ENCODE measurements around the gene DOCK6.

Gene DOCK6

DNA sequence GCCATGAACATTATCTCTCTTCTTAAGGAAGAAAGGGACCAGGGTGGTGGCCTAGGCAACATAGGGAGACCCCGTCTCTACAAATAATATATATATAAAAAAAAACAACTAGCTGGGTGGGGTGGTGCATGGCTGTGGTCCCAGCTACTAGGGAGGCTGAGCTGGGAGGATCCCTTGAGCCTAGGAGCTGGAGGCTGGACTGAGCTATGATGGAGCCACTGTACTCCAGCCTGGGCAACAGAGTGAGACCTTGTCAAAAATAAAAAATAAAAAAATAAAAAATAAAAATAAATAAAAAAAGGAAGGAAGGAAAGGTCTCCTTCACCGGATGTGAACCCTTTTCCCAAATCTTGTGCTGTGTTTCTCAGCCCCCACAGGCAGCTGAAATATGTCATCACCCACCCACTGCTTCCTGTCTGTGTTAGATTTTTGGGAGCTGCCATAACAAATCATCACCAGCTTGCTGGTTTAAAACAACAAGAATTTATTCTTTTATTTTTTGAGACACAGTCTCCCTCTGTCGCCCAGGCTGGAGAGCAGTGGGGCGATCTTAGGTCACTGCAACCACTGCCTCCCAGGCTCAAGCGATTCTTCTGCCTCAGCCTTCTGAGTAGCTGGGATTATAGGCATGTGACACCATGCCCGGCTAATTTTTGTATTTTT lies 24.1 kb upstream of the DOCK6 start:
- no peak for DNase-seq (ENCODE audit: extremely low spot score)
- TF ChIP-seq TARDBP (IDR thresholded peaks at IDR 0.05), result no peak
- no peak for TF ChIP-seq NFRKB (IDR thresholded peaks at IDR 0.05)
- TF ChIP-seq BHLHE40 (IDR thresholded peaks at IDR 0.05; ENCODE audit: borderline replicate concordance), result no peak
- TF ChIP-seq CTBP1 (IDR thresholded peaks at IDR 0.05; ENCODE audit: borderline replicate concordance), result no peak
- TF ChIP-seq FOXK2 (IDR thresholded peaks at IDR 0.05), result no peak
- TF ChIP-seq FOXM1 (IDR thresholded peaks at IDR 0.05; ENCODE audit: borderline replicate concordance), result no peak
- TF ChIP-seq ARNT (IDR thresholded peaks at IDR 0.05), result no peak
- TF ChIP-seq SP1 (IDR thresholded peaks at IDR 0.05), result no peak
- no peak for TF ChIP-seq L3MBTL2 (conservative IDR thresholded peaks at IDR 0.05)
- TF ChIP-seq FOXA1 (IDR thresholded peaks at IDR 0.05), result no peak
- no peak for TF ChIP-seq LEF1 (IDR thresholded peaks at IDR 0.05; ENCODE audit: borderline replicate concordance)
- no peak for TF ChIP-seq ZNF384 (IDR thresholded peaks at IDR 0.05)
- no peak for TF ChIP-seq ELF4 (IDR thresholded peaks at IDR 0.05)
- TF ChIP-seq SUZ12 (IDR thresholded peaks at IDR 0.05), result no peak
- TF ChIP-seq HDGF (IDR thresholded peaks at IDR 0.05; ENCODE audit: borderline replicate concordance), result no peak
- no peak for TF ChIP-seq PKNOX1 (IDR thresholded peaks at IDR 0.05)
- ChIA-PET POLR2A (interaction anchor here (1.3 kb wide), 1 partner anchor 13 kb away, joined by 3 read pairs; no protein-coding TSS in a partner anchor), CTCF (interaction anchor here (0.7 kb wide), 1 partner anchor 429 kb away, joined by 5 read pairs; no protein-coding TSS in a partner anchor)

GRCh38 chr19:11284515-11284914 lies 22.2 kb upstream of the DOCK6 start:
- TF ChIP-seq FOXK2 (IDR thresholded peaks at IDR 0.05), result no peak
- no peak for TF ChIP-seq PKNOX1 (IDR thresholded peaks at IDR 0.05)
- TF ChIP-seq SP1 (IDR thresholded peaks at IDR 0.05), result no peak
- no peak for TF ChIP-seq BHLHE40 (IDR thresholded peaks at IDR 0.05; ENCODE audit: borderline replicate concordance)
- TF ChIP-seq L3MBTL2 (conservative IDR thresholded peaks at IDR 0.05), result no peak
- no peak for TF ChIP-seq CTBP1 (IDR thresholded peaks at IDR 0.05; ENCODE audit: borderline replicate concordance)
- TF ChIP-seq HDGF (IDR thresholded peaks at IDR 0.05; ENCODE audit: borderline replicate concordance), result no peak
- TF ChIP-seq ARNT (IDR thresholded peaks at IDR 0.05), result no peak
- no peak for TF ChIP-seq FOXA1 (IDR thresholded peaks at IDR 0.05)
- TF ChIP-seq SUZ12 (IDR thresholded peaks at IDR 0.05), result no peak
- no peak for TF ChIP-seq NFRKB (IDR thresholded peaks at IDR 0.05)
- no peak for TF ChIP-seq ZNF384 (IDR thresholded peaks at IDR 0.05)
- TF ChIP-seq LEF1 (IDR thresholded peaks at IDR 0.05; ENCODE audit: borderline replicate concordance), result no peak
- no peak for DNase-seq (ENCODE audit: extremely low spot score)
- POLR2A ChIA-PET, result interaction anchor here (0.6 kb wide), 1 partner anchor 86 kb away, joined by 4 read pairs; no protein-coding TSS in a partner anchor
- CTCF ChIA-PET, result interaction anchor here (0.7 kb wide), 1 partner anchor 157 kb away, joined by 3 read pairs; no protein-coding TSS in a partner anchor

- DNase-seq (ENCODE audit: extremely low spot score), result no peak
- ChIA-PET POLR2A (interaction anchor here (0.8 kb wide), 1 partner anchor 93 kb away, joined by 4 read pairs; the partner anchor contains the start of gene SWSAP1), CTCF (interaction anchor here (0.6 kb wide), 1 partner anchor 9 kb away, joined by 4 read pairs; no protein-coding TSS in a partner anchor)
- TF ChIP-seq ARNT (IDR thresholded peaks at IDR 0.05) (no peak), L3MBTL2 (conservative IDR thresholded peaks at IDR 0.05) (no peak), SUZ12 (IDR thresholded peaks at IDR 0.05) (no peak), SP1 (IDR thresholded peaks at IDR 0.05) (no peak), FOXK2 (IDR thresholded peaks at IDR 0.05) (no peak), LEF1 (IDR thresholded peaks at IDR 0.05; ENCODE audit: borderline replicate concordance) (no peak), PKNOX1 (IDR thresholded peaks at IDR 0.05) (no peak), FOXA1 (IDR thresholded peaks at IDR 0.05) (no peak), BHLHE40 (IDR thresholded peaks at IDR 0.05; ENCODE audit: borderline replicate concordance) (no peak), HDGF (IDR thresholded peaks at IDR 0.05; ENCODE audit: borderline replicate concordance) (no peak), ELF4 (IDR thresholded peaks at IDR 0.05) (no peak), TARDBP (IDR thresholded peaks at IDR 0.05) (no peak), NFRKB (IDR thresholded peaks at IDR 0.05) (no peak), CTBP1 (IDR thresholded peaks at IDR 0.05; ENCODE audit: borderline replicate concordance) (no peak), ZNF384 (IDR thresholded peaks at IDR 0.05) (no peak), FOXM1 (IDR thresholded peaks at IDR 0.05; ENCODE audit: borderline replicate concordance) (no peak)
Measured at GRCh38 chr19:11281356-11282049, 19.2 kb upstream of the DOCK6 start.

- no peak for TF ChIP-seq ZNF384 (IDR thresholded peaks at IDR 0.05)
- no peak for TF ChIP-seq TARDBP (IDR thresholded peaks at IDR 0.05)
- no peak for TF ChIP-seq CTBP1 (IDR thresholded peaks at IDR 0.05; ENCODE audit: borderline replicate concordance)
- no peak for TF ChIP-seq BHLHE40 (IDR thresholded peaks at IDR 0.05; ENCODE audit: borderline replicate concordance)
- no peak for TF ChIP-seq HDGF (IDR thresholded peaks at IDR 0.05; ENCODE audit: borderline replicate concordance)
- no peak for TF ChIP-seq FOXK2 (IDR thresholded peaks at IDR 0.05)
- TF ChIP-seq ELF4 (IDR thresholded peaks at IDR 0.05), result no peak
- no peak for TF ChIP-seq FOXM1 (IDR thresholded peaks at IDR 0.05; ENCODE audit: borderline replicate concordance)
- no peak for TF ChIP-seq FOXA1 (IDR thresholded peaks at IDR 0.05)
- no peak for TF ChIP-seq LEF1 (IDR thresholded peaks at IDR 0.05; ENCODE audit: borderline replicate concordance)
- no peak for TF ChIP-seq L3MBTL2 (conservative IDR thresholded peaks at IDR 0.05)
- TF ChIP-seq PKNOX1 (IDR thresholded peaks at IDR 0.05), result no peak
- no peak for TF ChIP-seq ARNT (IDR thresholded peaks at IDR 0.05)
- ChIA-PET CTCF (no interaction called here), POLR2A (interaction anchor here (0.7 kb wide), 1 partner anchor 95 kb away, joined by 3 read pairs; the partner anchor contains the start of gene SWSAP1)
- DNase-seq (ENCODE audit: extremely low spot score), result no peak
Measured at GRCh38 chr19:11279505-11280236, 17.3 kb upstream of the DOCK6 start.

Data from HEK293T (cell line).